HepG2 (cell line): ENCODE results near the gene ZNF3. TPM values are rescaled to one million over a fixed set of nuclear protein-coding genes. Genes with fewer than 3 reads are reported as not detected.
A peak's percentile ranks its signal among the peaks of the same experiment; 100 is the strongest.

Experiments used
- ATF5 ChIP-seq: sonication (generic); formaldehyde crosslinking; IDR thresholded peaks from 2 replicates; pipeline ENCODE4 v1.4.0; 2020; ENCODE audit warnings: mild to moderate bottlenecking, low read depth, missing genetic modification reagents
- KIAA2018 ChIP-seq: sonication (generic); formaldehyde crosslinking; IDR thresholded peaks from 2 replicates; pipeline ENCODE4 v1.5.0; 2020; ENCODE audit warnings: mild to moderate bottlenecking, missing genetic modification reagents, borderline replicate concordance
- RFX3 ChIP-seq: IDR thresholded peaks from 2 replicates; pipeline ENCODE4 v1.6.1; 2016; ENCODE audit warnings: missing biosample characterization, missing genetic modification reagents
- SMARCE1 ChIP-seq: fragments of 450-650 bp; IDR thresholded peaks from 2 replicates; pipeline ENCODE4 v1.6.1; 2017; ENCODE audit warnings: borderline replicate concordance
- ZBTB40 ChIP-seq, 2 experiments: fragments of 450-650 bp in 1 of 2; sonication (generic) in 1 of 2; formaldehyde crosslinking in 1 of 2; IDR thresholded peaks; 2 replicates each; pipeline versions ENCODE4 v1.6.1 to v1.8.0; 2016 to 2022; ENCODE audit warnings: antibody characterized with exemption in 1 of 2, mild to moderate bottlenecking in 1 of 2, missing genetic modification reagents in 1 of 2
- ZKSCAN1 ChIP-seq: fragments of 150-350 bp; IDR thresholded peaks from 2 replicates; pipeline ENCODE4 v1.6.1; 2014; ENCODE audit warnings: low read length
- ZNF629 ChIP-seq: sonication (generic); formaldehyde crosslinking; conservative IDR thresholded peaks from 2 replicates; pipeline ENCODE4 v1.5.0; 2020; ENCODE audit warnings: missing genetic modification reagents
- polyA plus RNA-seq, 8 experiments: library from polyadenylated mRNA; depleted of rRNA in 3 of 8; stranded (reverse) in 7 of 8; unstranded in 1 of 8; fragments of >200 nt; fragmentation: Illumina TruSeq in 4 of 8; extraction: Trizol in 4 of 8; gene quantifications; 2 replicates each; pipeline versions ENCODE4 v1.2.1 to v1.2.3, GENCODE V29; 2011 to 2016; ENCODE audit warnings: low read depth in 4 of 8, missing spikeins in 1 of 8, mixed read lengths in 1 of 8; ENCODE audit not compliant: insufficient read depth in 1 of 8
- total RNA-seq, 5 experiments: library from RNA; depleted of rRNA; stranded (reverse); fragments of >200 nt; fragmentation: Illumina TruSeq; extraction: Trizol; gene quantifications; 2 replicates each; pipeline ENCODE4 v1.2.3, GENCODE V29; 2016; ENCODE audit warnings: low read depth in 1 of 5

The ZNF3 gene
- total and polyA plus RNA-seq, 2 of the 13 experiments (the other 11 are each of a cell fraction or from before 2014, with no cell fraction given): 33.7 to 56.9 TPM

GRCh38 chr7:100049441-100050291 is 31.9 kb downstream of the ZNF3 start, which contains the start of gene ZSCAN21 (continued):
- TF ChIP-seq ZBTB40 (IDR thresholded peaks at IDR 0.05) (no peak), ZBTB40 (CRISPR knock-in tag; IDR thresholded peaks at IDR 0.05) (peak; percentile 62), ZKSCAN1 (no peak), RFX3 (CRISPR knock-in tag) (no peak), KIAA2018 (CRISPR knock-in tag) (no peak), ZNF629 (CRISPR knock-in tag) (no peak), SMARCE1 (no peak), ATF5 (CRISPR knock-in tag) (no peak)
